Thoracic aorta (tissue), 2 donors: ENCODE measurements around the gene PRRX2. TPM values are rescaled to one million over a fixed set of nuclear protein-coding genes. Genes with fewer than 3 reads are reported as not detected.

ENCODE experiments used
- ATAC-seq: fragments of 150-250 bp; one replicate; pipeline ENCODE4 v1.8.0; 2017; ENCODE audit warnings: low read depth; ENCODE audit not compliant: insufficient number of reproducible peaks, low FRiP score
- DNase-seq: peaks from one replicate; pipeline ENCODE4 v3.0.0-alpha.2; 2020; ENCODE audit warnings: low spot score
- H3K27ac ChIP-seq, 2 donors: fragments of 200-600 bp; sonication (generic); 1 replicate in 1 of 2; 2 replicates in 1 of 2; pipeline ENCODE4 v1.5.1; 2016; ENCODE audit warnings: mild to moderate bottlenecking in 2 of 2, moderate library complexity in 2 of 2
- H3K27me3 ChIP-seq: fragments of 200-600 bp; sonication (generic); replicated peaks from 2 replicates; pipeline ENCODE4 v1.6.0; 2016; ENCODE audit warnings: mild to moderate bottlenecking; ENCODE audit not compliant: insufficient read depth
- H3K36me3 ChIP-seq: fragments of 200-600 bp; sonication (generic); one replicate; pipeline ENCODE4 v1.5.1; 2016
- H3K4me1 ChIP-seq, 2 donors: fragments of 200-600 bp; sonication (generic); 1 replicate in 1 of 2; 2 replicates in 1 of 2; pipeline versions ENCODE4 v1.5.1 to v1.6.0; 2016; ENCODE audit warnings: low read depth in 2 of 2, mild to moderate bottlenecking in 1 of 2; ENCODE audit not compliant: control insufficient read depth in 1 of 2
- H3K4me3 ChIP-seq: fragments of 200-600 bp; sonication (generic); 2 replicates; pipeline ENCODE4 v1.5.1; 2016; ENCODE audit warnings: mild to moderate bottlenecking
- H3K9me3 ChIP-seq: fragments of 200-600 bp; sonication (generic); 2 replicates; pipeline ENCODE4 v1.5.1; 2016
- CTCF ChIP-seq: fragments of 200-600 bp; sonication (generic); IDR thresholded peaks from one replicate; pipeline ENCODE4 v1.5.1; 2019; ENCODE audit warnings: antibody characterized with exemption
- total RNA-seq, 2 donors: library from RNA; depleted of rRNA; stranded (reverse); fragments of >200 nt; gene quantifications; one replicate each; pipeline versions ENCODE4 v1.1.0 to v1.2.3, GENCODE V29; 2016

Gene PRRX2
- total RNA-seq, 2 donors from 2014 or later: 42.0 to 66.1 TPM

DNA sequence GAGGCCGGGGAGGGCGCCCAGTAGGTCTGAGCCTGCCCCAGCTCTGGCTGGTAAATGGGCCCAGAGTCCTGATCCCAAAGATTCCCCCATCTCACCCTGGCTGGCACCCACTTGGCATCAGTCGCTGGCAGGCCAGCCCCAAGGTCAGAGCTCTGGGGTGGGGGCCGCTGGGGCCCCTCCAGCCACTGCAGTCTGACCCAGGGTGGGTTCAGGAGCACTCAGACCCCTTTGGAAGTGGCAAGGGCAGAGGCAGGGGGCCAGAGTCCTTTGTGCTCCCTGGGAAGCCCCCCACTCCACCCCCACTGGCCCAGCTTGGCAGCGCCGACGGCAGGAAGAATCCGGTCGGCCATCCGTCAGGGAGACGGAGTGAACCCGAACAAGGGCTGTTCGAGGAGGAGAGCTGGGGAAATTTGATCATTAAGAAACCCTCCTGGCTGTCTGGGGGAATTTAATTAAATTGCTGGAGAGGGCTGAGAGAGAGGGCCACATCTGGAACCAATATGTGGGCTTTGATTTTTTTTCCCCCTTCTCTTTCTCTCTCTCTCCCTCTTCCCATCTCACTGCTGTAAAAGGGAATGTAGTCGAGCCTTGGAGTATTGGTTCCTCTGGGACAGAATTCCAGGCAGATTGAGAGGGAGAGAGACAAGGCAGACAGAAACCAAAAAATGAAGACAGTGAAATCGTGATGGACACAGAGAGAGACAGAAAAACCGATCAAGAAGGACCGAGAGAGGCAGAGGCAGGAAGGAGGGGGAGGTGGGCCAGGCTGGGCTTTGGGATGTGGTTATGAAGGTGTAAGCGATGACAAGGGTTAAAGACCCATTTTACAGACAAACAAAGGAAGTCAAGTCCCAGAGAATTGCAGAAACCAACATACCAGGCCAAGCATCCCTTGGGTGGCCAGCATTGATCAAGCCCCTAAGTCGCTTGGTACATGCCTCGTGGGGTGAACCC, 15.4 kb upstream of the PRRX2 start:
- Histone ChIP-seq H3K9me3 (no peaks in the 10 kb centered on the region), H3K27ac (peak overlapping the region; percentile 63 to 91), H3K36me3 (no peaks in the 10 kb centered on the region), H3K27me3 (no peaks in the 10 kb centered on the region), H3K4me3 (no peak overlapping the region), H3K4me1 (peaks cover 10 to 36% of the 10 kb centered on the region in 2 donors)
- ATAC-seq (no peak), DNase-seq (no peak)
- TF ChIP-seq CTCF: no peak

GRCh38 chr9:129650680-129651235, 14.7 kb upstream of the PRRX2 start:
- DNase-seq (no peak), ATAC-seq (no peak)
- Histone ChIP-seq H3K36me3 (no peaks in the 10 kb centered on the region), H3K4me1 (peaks cover 10 to 36% of the 10 kb centered on the region in 2 donors), H3K27me3 (no peaks in the 10 kb centered on the region), H3K9me3 (no peaks in the 10 kb centered on the region), H3K4me3 (no peak overlapping the region), H3K27ac (peak overlapping the region in 1 of 2 donors; percentile 91)
- TF ChIP-seq CTCF: no peak

DNA sequence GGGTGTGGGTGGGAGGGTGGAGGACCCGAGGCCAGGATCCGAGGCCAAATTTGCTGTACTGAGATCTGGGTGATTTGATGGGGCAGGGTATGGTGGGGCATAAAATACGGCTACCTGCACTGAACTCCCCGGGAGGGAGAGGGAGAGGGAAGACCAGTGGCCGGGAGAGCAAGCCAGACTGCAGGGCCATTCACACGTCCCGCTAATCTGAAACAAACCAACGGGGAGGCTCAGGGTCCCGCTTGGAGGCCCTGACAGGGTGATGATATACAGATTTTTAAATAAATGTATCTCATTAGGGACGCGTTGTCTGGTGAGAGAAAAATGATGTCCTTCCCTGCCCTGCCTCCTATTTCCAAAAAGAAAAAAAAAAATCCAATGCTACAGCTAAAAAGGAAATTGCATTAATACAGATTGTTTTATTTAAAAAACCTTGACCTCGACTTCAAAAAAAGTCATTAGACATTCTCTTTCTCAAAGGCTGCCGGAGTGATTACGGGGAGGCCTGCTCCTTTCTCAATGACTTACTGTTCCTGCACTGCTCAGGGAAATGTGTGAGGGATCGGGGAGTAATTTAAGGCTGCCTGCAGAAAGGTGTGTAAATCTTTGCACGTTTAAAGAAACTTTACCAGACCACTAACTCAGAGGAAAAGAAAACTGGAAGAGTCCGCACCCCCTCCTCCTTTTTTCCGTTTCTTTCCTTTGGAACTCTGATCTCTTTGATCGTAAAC, 11.5 kb upstream of the PRRX2 start:
- Histone ChIP-seq H3K36me3 (no peaks in the 10 kb centered on the region), H3K27ac (no peak overlapping the region)

GRCh38 chr9:129654554-129655040, 10.8 kb upstream of the PRRX2 start:
- Histone ChIP-seq H3K27ac (no peak overlapping the region), H3K36me3 (no peaks in the 10 kb centered on the region), H3K4me3 (no peak overlapping the region), H3K27me3 (no peaks in the 10 kb centered on the region), H3K9me3 (no peaks in the 10 kb centered on the region), H3K4me1 (peaks cover 0 to 14% of the 10 kb centered on the region in 2 donors)
- ATAC-seq (no peak), DNase-seq (no peak)
- no peak for TF ChIP-seq CTCF

More for the DNA sequence above, 11.5 kb upstream of the PRRX2 start:
- TF ChIP-seq CTCF: no peak
- ATAC-seq (no peak), DNase-seq (no peak)
- Histone ChIP-seq H3K9me3 (no peaks in the 10 kb centered on the region), H3K4me3 (no peak overlapping the region), H3K27me3 (no peaks in the 10 kb centered on the region), H3K4me1 (peaks cover 1 to 19% of the 10 kb centered on the region in 2 donors)

- H3K36me3 ChIP-seq: no peaks in the 10 kb centered on the region
- H3K4me3 ChIP-seq: no peak overlapping the region
- DNase-seq (no peak), ATAC-seq (no peak)
- H3K27ac ChIP-seq: no peak overlapping the region
- no peaks in the 10 kb centered on the region for H3K9me3 ChIP-seq
- no peaks in the 10 kb centered on the region for H3K27me3 ChIP-seq
- no peak for TF ChIP-seq CTCF
- H3K4me1 ChIP-seq: peaks cover 0 to 8% of the 10 kb centered on the region in 2 donors
Observed at GRCh38 chr9:129655154-129655553, 10.3 kb upstream of the PRRX2 start.
